Panc1 (cell line): Measurements from ENCODE around the gene ERFL. TPM values are rescaled to one million over a fixed set of nuclear protein-coding genes. Genes with fewer than 3 reads are reported as not detected.

Source experiments
- ATAC-seq: fragments of 200-7000 bp; cut with Tn5 transposase; 2 replicates; pipeline ENCODE4 v1.9.1; 2020; ENCODE audit warnings: mild to moderate bottlenecking, moderate library complexity
- BruUV-seq: library from RNA; stranded (reverse); fragments of 400-500 nt; replicated peaks from 2 replicates; lab custom pipeline; 2021; lab: Mats Ljungman, UMichigan
- CTCF ChIA-PET: fragments of 300-600 bp; sonication (Branson Sonifier 250); formaldehyde crosslinking; loops from one replicate; lab custom pipeline; 2022; ENCODE audit warnings: antibody characterized with exemption; lab: Charles Lee
- POLR2A ChIA-PET: fragments of 300-600 bp; sonication (Branson Sonifier 250); formaldehyde crosslinking; loops from one replicate; lab custom pipeline; 2022; ENCODE audit warnings: antibody characterized with exemption; lab: Charles Lee
- DNase-seq: peaks from one replicate; pipeline ENCODE4 v3.0.0-alpha.2; 2010; ENCODE audit warnings: low read depth, low spot score
- H3K27ac ChIP-seq: 2 replicates; pipeline ENCODE4 v1.5.1; 2011; ENCODE audit warnings: mild to moderate bottlenecking, low read length, inconsistent platforms
- H3K27me3 ChIP-seq: fragments of 200-500 bp; sonication (Bioruptor generic); 2 replicates; pipeline ENCODE4 v1.6.0; 2014; ENCODE audit warnings: low read length, inconsistent platforms; ENCODE audit not compliant: control insufficient read depth, insufficient read depth
- H3K36me3 ChIP-seq: fragments of 200-500 bp; sonication (Bioruptor generic); 2 replicates; pipeline ENCODE4 v1.5.1; 2014; ENCODE audit warnings: inconsistent platforms, mild to moderate bottlenecking, low read length, moderate library complexity; ENCODE audit not compliant: control insufficient read depth, insufficient read depth
- H3K4me1 ChIP-seq: 2 replicates; pipeline ENCODE4 v1.5.1; 2011; ENCODE audit warnings: inconsistent platforms, mild to moderate bottlenecking, low read length, moderate library complexity; ENCODE audit not compliant: control insufficient read depth, insufficient read depth
- H3K4me3 ChIP-seq, 2 experiments: 2 replicates each; pipeline ENCODE4 v1.5.1; 2011 to 2012; ENCODE audit warnings: low read depth in 2 of 2, low read length in 2 of 2, mild to moderate bottlenecking in 2 of 2, inconsistent platforms in 1 of 2, moderate library complexity in 1 of 2
- H3K9me3 ChIP-seq: fragments of 200-500 bp; sonication (Bioruptor generic); 2 replicates; pipeline ENCODE4 v1.5.1; 2014; ENCODE audit warnings: low read depth, mild to moderate bottlenecking, inconsistent platforms, low read length, moderate library complexity; ENCODE audit not compliant: control insufficient read depth, insufficient read depth
- POLR2AphosphoS5 ChIP-seq: IDR thresholded peaks from 2 replicates; pipeline ENCODE4 v1.6.1; 2012; ENCODE audit warnings: mild to moderate bottlenecking, low read depth, low read length, moderate library complexity
- SIN3A ChIP-seq: IDR thresholded peaks from 2 replicates; pipeline ENCODE4 v1.6.1; 2012; ENCODE audit warnings: low read depth, mild to moderate bottlenecking, low read length, moderate library complexity, borderline replicate concordance; ENCODE audit not compliant: insufficient read depth
- TCF7L2 ChIP-seq: IDR thresholded peaks from 2 replicates; pipeline ENCODE4 v1.6.1; 2011; ENCODE audit warnings: mild to moderate bottlenecking, low read depth, low read length, inconsistent platforms
- in situ Hi-C: cut with HindIII; loops from 2 replicates; pipeline ENCODE4 v1.10.0; 2016; ENCODE audit warnings: low sequenced_read_pairs, low pct_unique_long_range_greater_than_20kb
- intact Hi-C: fragments of 100-400 bp; cut with micrococcal nuclease; formaldehyde crosslinking; loops from one replicate; pipeline ENCODE4 v1.10.0; 2022; ENCODE audit not compliant: unreplicated experiment
- total RNA-seq: library from RNA; stranded (reverse); gene quantifications from one replicate; pipeline ENCODE4 v1.2.1, GENCODE V29; 2021; ENCODE audit not compliant: unreplicated experiment
- TF ChIP-seq, protein P1 (sequence below): fragments of 450-650 bp; IDR thresholded peaks from 2 replicates; pipeline ENCODE4 v1.5.1; 2017; ENCODE audit warnings: mild to moderate bottlenecking
- TF ChIP-seq, protein P2 (sequence below), 2 experiments: IDR thresholded peaks; 2 replicates each; pipeline ENCODE4 v1.6.1; 2011 to 2012; ENCODE audit warnings: low read depth in 2 of 2, control low read depth in 1 of 2, low read length in 1 of 2, mild to moderate bottlenecking in 1 of 2, moderate library complexity in 1 of 2; ENCODE audit not compliant: insufficient read depth in 1 of 2

The ERFL gene
- total RNA-seq, 1 experiment from 2014 or later = 0.18 TPM

DNA sequence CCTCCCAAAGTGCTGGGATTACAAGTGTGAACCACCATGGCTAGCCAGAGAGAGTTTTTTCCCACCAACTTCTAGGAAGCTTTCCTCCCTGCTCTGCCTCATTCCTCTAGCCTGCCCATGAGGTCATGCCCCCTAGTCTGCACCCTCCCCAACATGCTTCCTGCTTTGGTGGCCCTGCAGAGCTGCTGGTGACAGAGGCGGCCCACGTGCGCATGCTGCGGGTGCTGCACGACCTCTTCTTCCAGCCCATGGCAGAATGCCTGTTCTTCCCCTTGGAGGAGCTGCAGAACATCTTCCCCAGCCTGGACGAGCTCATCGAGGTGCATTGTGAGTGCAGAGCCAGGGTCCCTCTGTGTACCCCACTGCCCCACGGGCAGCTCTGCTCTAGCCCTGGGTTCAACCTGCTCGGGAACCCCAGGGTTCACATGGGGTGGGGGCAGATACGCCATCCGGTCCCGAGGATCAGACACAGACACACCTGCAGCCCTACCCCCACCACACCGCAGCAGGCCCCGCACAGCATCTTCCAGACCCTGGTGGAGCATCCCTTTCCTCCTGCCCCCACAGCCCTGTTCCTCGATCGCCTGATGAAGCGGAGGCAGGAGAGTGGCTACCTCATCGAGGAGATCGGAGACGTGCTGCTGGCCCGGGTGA is 26.4 kb downstream of the ERFL start:
- Histone ChIP-seq H3K4me1 (no peaks in the 10 kb centered on the region), H3K27me3 (no peaks in the 10 kb centered on the region)

DNA sequence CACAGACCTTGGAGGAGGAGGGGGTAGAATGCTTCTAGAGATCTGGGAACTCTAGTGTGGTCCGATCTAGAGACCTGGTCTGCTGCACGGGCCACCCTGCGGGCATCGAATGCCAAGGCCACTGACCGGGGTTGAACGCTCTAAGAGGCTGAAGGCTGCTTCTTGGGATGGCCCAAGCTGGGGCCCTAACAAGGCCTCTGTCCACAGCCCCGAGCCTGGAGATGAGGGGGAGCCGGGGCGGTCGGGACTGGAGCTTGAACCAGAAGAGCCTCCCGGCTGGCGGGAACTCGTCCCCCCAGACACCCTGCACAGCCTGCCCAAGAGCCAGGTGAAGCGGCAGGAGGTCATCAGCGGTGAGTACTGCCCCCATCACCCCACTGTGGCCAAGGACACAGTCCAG is 30.0 kb downstream of the ERFL start:
- BruUV-seq = no TSS peak
- TF ChIP-seq SIN3A = no peak
- TF ChIP-seq, protein P1, sequence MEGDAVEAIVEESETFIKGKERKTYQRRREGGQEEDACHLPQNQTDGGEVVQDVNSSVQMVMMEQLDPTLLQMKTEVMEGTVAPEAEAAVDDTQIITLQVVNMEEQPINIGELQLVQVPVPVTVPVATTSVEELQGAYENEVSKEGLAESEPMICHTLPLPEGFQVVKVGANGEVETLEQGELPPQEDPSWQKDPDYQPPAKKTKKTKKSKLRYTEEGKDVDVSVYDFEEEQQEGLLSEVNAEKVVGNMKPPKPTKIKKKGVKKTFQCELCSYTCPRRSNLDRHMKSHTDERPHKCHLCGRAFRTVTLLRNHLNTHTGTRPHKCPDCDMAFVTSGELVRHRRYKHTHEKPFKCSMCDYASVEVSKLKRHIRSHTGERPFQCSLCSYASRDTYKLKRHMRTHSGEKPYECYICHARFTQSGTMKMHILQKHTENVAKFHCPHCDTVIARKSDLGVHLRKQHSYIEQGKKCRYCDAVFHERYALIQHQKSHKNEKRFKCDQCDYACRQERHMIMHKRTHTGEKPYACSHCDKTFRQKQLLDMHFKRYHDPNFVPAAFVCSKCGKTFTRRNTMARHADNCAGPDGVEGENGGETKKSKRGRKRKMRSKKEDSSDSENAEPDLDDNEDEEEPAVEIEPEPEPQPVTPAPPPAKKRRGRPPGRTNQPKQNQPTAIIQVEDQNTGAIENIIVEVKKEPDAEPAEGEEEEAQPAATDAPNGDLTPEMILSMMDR = no peak
- TF ChIP-seq, protein P2, sequence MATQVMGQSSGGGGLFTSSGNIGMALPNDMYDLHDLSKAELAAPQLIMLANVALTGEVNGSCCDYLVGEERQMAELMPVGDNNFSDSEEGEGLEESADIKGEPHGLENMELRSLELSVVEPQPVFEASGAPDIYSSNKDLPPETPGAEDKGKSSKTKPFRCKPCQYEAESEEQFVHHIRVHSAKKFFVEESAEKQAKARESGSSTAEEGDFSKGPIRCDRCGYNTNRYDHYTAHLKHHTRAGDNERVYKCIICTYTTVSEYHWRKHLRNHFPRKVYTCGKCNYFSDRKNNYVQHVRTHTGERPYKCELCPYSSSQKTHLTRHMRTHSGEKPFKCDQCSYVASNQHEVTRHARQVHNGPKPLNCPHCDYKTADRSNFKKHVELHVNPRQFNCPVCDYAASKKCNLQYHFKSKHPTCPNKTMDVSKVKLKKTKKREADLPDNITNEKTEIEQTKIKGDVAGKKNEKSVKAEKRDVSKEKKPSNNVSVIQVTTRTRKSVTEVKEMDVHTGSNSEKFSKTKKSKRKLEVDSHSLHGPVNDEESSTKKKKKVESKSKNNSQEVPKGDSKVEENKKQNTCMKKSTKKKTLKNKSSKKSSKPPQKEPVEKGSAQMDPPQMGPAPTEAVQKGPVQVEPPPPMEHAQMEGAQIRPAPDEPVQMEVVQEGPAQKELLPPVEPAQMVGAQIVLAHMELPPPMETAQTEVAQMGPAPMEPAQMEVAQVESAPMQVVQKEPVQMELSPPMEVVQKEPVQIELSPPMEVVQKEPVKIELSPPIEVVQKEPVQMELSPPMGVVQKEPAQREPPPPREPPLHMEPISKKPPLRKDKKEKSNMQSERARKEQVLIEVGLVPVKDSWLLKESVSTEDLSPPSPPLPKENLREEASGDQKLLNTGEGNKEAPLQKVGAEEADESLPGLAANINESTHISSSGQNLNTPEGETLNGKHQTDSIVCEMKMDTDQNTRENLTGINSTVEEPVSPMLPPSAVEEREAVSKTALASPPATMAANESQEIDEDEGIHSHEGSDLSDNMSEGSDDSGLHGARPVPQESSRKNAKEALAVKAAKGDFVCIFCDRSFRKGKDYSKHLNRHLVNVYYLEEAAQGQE (IDR thresholded peaks at IDR 0.05; ENCODE audit: insufficient read depth in 1 of 2, low read depth in 2 of 2, low read length in 1 of 2) = no peak
- no peak for TF ChIP-seq POLR2AphosphoS5
- CTCF ChIA-PET = no interaction called here
- H3K9me3 ChIP-seq = no peaks in the 10 kb centered on the region
- POLR2A ChIA-PET = no interaction called here
- no peaks in the 10 kb centered on the region; the same call in 1 of the 2 replicates for H3K36me3 ChIP-seq
- DNase-seq (no peak), ATAC-seq (no peak)
- in situ Hi-C loops (no loop called here), intact Hi-C loops (no loop called here)
- no peaks in the 10 kb centered on the region; the same call in 1 of the 2 replicates for H3K4me1 ChIP-seq
- no peak overlapping the region for H3K4me3 ChIP-seq
- H3K27ac ChIP-seq = no peak overlapping the region
- no peaks in the 10 kb centered on the region for H3K27me3 ChIP-seq

More for the DNA sequence above, 26.4 kb downstream of the ERFL start:
- Histone ChIP-seq H3K27ac (no peak overlapping the region), H3K4me3 (no peak overlapping the region), H3K36me3 (no peaks in the 10 kb centered on the region; the same call in 1 of the 2 replicates), H3K9me3 (no peaks in the 10 kb centered on the region)
- no peak for ATAC-seq
- DNase-seq = no peak
- CTCF ChIA-PET = no interaction called here
- intact Hi-C loops = no loop called here
- no TSS peak for BruUV-seq
- TF ChIP-seq, protein P1 = no peak
- TF ChIP-seq POLR2AphosphoS5 (no peak), TCF7L2 (no peak), SIN3A (no peak)
- TF ChIP-seq, protein P2 (IDR thresholded peaks at IDR 0.05; ENCODE audit: insufficient read depth in 1 of 2, low read depth in 2 of 2, low read length in 1 of 2) = no peak
- in situ Hi-C loops = no loop called here
- POLR2A ChIA-PET = no interaction called here
